ENCODE data around the gene STATH.
"Not testable (repeated sequence)": the region's sequence is repeated elsewhere in the genome, so short reads cannot be mapped to it uniquely, and the experiment has no call there.

Gene STATH

DNA sequence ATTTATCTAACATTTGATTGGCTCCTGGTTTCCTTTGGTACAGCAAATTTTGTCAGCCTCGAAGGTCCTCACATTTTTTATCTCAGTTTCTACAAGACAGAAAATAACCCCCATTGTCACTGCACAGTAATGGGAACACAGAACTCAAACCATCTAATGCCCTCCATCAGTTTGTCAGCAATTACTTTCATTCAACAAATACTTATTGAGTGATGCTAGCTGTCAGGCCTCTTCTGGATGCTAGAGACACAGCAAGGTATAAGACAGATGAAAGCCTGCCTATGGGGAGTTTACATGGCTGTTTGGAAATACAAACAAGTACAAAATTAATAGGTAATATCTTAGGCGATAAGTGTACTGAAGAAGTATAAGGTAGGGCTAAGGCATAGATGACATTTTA lies 27.5 kb downstream of the STATH start:
- Histone ChIP-seq H3K27ac (ENCODE audit: low read depth, low read length, poor library complexity, severe bottlenecking) (no peak overlapping the region), H3K4me1 (ENCODE audit: insufficient read depth, low read length, severe bottlenecking) (no peaks in the 10 kb centered on the region), H3K4me2 (ENCODE audit: low read length) (no peak overlapping the region), H3K9me2 (ENCODE audit: low read depth, low read length) (no peaks in the 10 kb centered on the region), H2AFZ (ENCODE audit: low read length) (no peak overlapping the region), H3K27me3 (ENCODE audit: insufficient read depth, low read length) (no peaks in the 10 kb centered on the region), H3K4me3 (ENCODE audit: low read depth, low read length, poor library complexity, severe bottlenecking) (no peak overlapping the region), H3K36me3 (ENCODE audit: insufficient read depth, low read length) (no peaks in the 10 kb centered on the region), H4K20me1 (ENCODE audit: insufficient read depth, low read length) (no peaks in the 10 kb centered on the region), H3K9me3 (ENCODE audit: low read length) (no peaks in the 10 kb centered on the region), H3F3A (ENCODE audit: insufficient read depth, low read length) (no peaks in the 10 kb centered on the region), H3K79me2 (ENCODE audit: insufficient read depth, low read length) (no peaks in the 10 kb centered on the region), H3K9ac (ENCODE audit: low read length) (no peak overlapping the region)
- TF ChIP-seq CTCF (IDR thresholded peaks at IDR 0.05; ENCODE audit: low read length) (no peak), EZH2 (IDR thresholded peaks at IDR 0.05; ENCODE audit: borderline replicate concordance, low read length) (no peak)

GRCh38 chr4:70027011-70027410 lies 31.2 kb downstream of the STATH start:
- no peak overlapping the region for H3K9ac ChIP-seq (ENCODE audit: low read length)
- H3K79me2 ChIP-seq (ENCODE audit: insufficient read depth, low read length): no peaks in the 10 kb centered on the region
- H3K9me3 ChIP-seq (ENCODE audit: low read length): no peaks in the 10 kb centered on the region
- no peaks in the 10 kb centered on the region for H3F3A ChIP-seq (ENCODE audit: insufficient read depth, low read length)
- no peaks in the 10 kb centered on the region for H4K20me1 ChIP-seq (ENCODE audit: insufficient read depth, low read length)
- no peak for TF ChIP-seq CTCF (IDR thresholded peaks at IDR 0.05; ENCODE audit: low read length)
- TF ChIP-seq EZH2 (IDR thresholded peaks at IDR 0.05; ENCODE audit: borderline replicate concordance, low read length): no peak
- no peaks in the 10 kb centered on the region for H3K36me3 ChIP-seq (ENCODE audit: insufficient read depth, low read length)
- H3K4me1 ChIP-seq (ENCODE audit: insufficient read depth, low read length, severe bottlenecking): no peaks in the 10 kb centered on the region
- no peaks in the 10 kb centered on the region for H3K27me3 ChIP-seq (ENCODE audit: insufficient read depth, low read length)
- H3K27ac ChIP-seq (ENCODE audit: low read depth, low read length, poor library complexity, severe bottlenecking): no peak overlapping the region
- H3K9me2 ChIP-seq (ENCODE audit: low read depth, low read length): no peaks in the 10 kb centered on the region
- no peak overlapping the region for H3K4me2 ChIP-seq (ENCODE audit: low read length)
- no peak overlapping the region for H3K4me3 ChIP-seq (ENCODE audit: low read depth, low read length, poor library complexity, severe bottlenecking)
- H2AFZ ChIP-seq (ENCODE audit: low read length): no peak overlapping the region

GRCh38 chr4:70028159-70028558 lies 32.4 kb downstream of the STATH start, which contains the start of gene HTN3:
TSS of gene HTN3 (plus strand) at chr4:70028459. CDS start at chr4:70030741, 2,282 bp downstream.
- not testable (repeated sequence) for H3K9me3 ChIP-seq (ENCODE audit: low read length); H3K36me3 ChIP-seq (ENCODE audit: insufficient read depth, low read length); H3K9me2 ChIP-seq (ENCODE audit: low read depth, low read length); H3K27me3 ChIP-seq (ENCODE audit: insufficient read depth, low read length); H3K27ac ChIP-seq (ENCODE audit: low read depth, low read length, poor library complexity, severe bottlenecking); H3F3A ChIP-seq (ENCODE audit: insufficient read depth, low read length); H3K4me2 ChIP-seq (ENCODE audit: low read length); H2AFZ ChIP-seq (ENCODE audit: low read length); H3K4me3 ChIP-seq (ENCODE audit: low read depth, low read length, poor library complexity, severe bottlenecking); H3K79me2 ChIP-seq (ENCODE audit: insufficient read depth, low read length); H3K4me1 ChIP-seq (ENCODE audit: insufficient read depth, low read length, severe bottlenecking); H4K20me1 ChIP-seq (ENCODE audit: insufficient read depth, low read length); H3K9ac ChIP-seq (ENCODE audit: low read length)

- H4K20me1 ChIP-seq (ENCODE audit: insufficient read depth, low read length); H3K27ac ChIP-seq (ENCODE audit: low read depth, low read length, poor library complexity, severe bottlenecking); H3K36me3 ChIP-seq (ENCODE audit: insufficient read depth, low read length); H2AFZ ChIP-seq (ENCODE audit: low read length); H3K9me3 ChIP-seq (ENCODE audit: low read length); H3K9ac ChIP-seq (ENCODE audit: low read length); H3K4me3 ChIP-seq (ENCODE audit: low read depth, low read length, poor library complexity, severe bottlenecking); H3F3A ChIP-seq (ENCODE audit: insufficient read depth, low read length); H3K4me1 ChIP-seq (ENCODE audit: insufficient read depth, low read length, severe bottlenecking); H3K9me2 ChIP-seq (ENCODE audit: low read depth, low read length); H3K4me2 ChIP-seq (ENCODE audit: low read length); H3K79me2 ChIP-seq (ENCODE audit: insufficient read depth, low read length); H3K27me3 ChIP-seq (ENCODE audit: insufficient read depth, low read length): not testable (repeated sequence)
These were observed 41.8 kb downstream of the STATH start for GRCh38 chr4:70037559-70037958.

GRCh38 chr4:70039928-70040327 lies 44.2 kb downstream of the STATH start:
- not testable (repeated sequence) for H3K4me2 ChIP-seq (ENCODE audit: low read length); H3K27me3 ChIP-seq (ENCODE audit: insufficient read depth, low read length); H3K4me1 ChIP-seq (ENCODE audit: insufficient read depth, low read length, severe bottlenecking); H3K79me2 ChIP-seq (ENCODE audit: insufficient read depth, low read length); H3K9ac ChIP-seq (ENCODE audit: low read length); H3F3A ChIP-seq (ENCODE audit: insufficient read depth, low read length); H3K27ac ChIP-seq (ENCODE audit: low read depth, low read length, poor library complexity, severe bottlenecking); H3K36me3 ChIP-seq (ENCODE audit: insufficient read depth, low read length); H3K9me2 ChIP-seq (ENCODE audit: low read depth, low read length); H3K9me3 ChIP-seq (ENCODE audit: low read length); H4K20me1 ChIP-seq (ENCODE audit: insufficient read depth, low read length); H3K4me3 ChIP-seq (ENCODE audit: low read depth, low read length, poor library complexity, severe bottlenecking); H2AFZ ChIP-seq (ENCODE audit: low read length)
